NT2/D1 (cell line): ENCODE results near the gene HTR3B.

Source experiments
- YY1 ChIP-seq: IDR thresholded peaks from 2 replicates; pipeline ENCODE4 v1.6.1; 2011; ENCODE audit not compliant: insufficient read length, insufficient read depth
- ZNF274 ChIP-seq: IDR thresholded peaks from 2 replicates; pipeline ENCODE4 v1.6.1; 2011; ENCODE audit warnings: mild to moderate bottlenecking, low read depth, low read length

- no peak for TF ChIP-seq YY1
- no peak for TF ChIP-seq ZNF274
Observed at GRCh38 chr11:113992459-113993110, 88.0 kb downstream of the HTR3B start.
